Measurements from ENCODE around the gene MAST2. TPM values are rescaled to one million over a fixed set of nuclear protein-coding genes. Genes with fewer than 3 reads are reported as not detected.

Gene MAST2
- total and polyA plus RNA-seq, 2 of the 13 experiments (the other 11 are each of a cell fraction or from before 2014, with no cell fraction given), result 15.3 to 23.0 TPM

DNA sequence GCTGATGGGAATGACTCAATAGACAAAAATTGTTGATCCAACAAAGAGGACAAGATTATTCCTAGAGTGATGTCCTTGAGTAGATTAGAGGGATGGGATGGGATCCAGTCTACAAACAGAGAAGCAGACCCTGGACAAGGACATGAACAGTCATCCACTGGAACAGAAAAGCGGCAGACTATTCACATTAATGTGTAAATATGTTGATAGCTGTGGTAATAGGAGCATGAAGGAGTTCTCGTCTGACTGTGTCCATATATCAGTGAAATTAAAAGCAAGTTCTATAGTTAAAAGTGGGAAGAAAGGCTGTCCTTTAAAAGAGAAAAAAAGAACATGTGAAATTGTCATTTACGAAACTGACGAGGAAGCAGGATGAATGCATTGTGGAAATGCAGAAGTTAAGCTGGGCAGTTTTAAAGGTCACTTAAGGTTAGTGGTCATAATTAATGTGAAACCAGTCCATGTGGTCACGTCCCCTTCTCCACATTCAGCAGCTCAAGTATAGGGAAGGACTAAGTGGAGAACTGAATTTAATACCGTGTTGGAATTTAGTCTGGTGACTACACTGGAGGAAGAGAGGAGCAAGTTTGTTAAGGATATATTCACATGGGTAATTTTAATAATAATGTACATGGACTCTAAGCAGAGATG, 266.9 kb downstream of the MAST2 start (continued):
- TF ChIP-seq ZNF891 (CRISPR knock-in tag; IDR thresholded peaks at IDR 0.05), result no peak
- no peak for TF ChIP-seq ZNF7 (CRISPR knock-in tag; IDR thresholded peaks at IDR 0.05)
- TF ChIP-seq JUND (CRISPR knock-in tag; IDR thresholded peaks at IDR 0.05), result no peak
- no peak for TF ChIP-seq ZNF772 (CRISPR knock-in tag; IDR thresholded peaks at IDR 0.05)
- no peak for TF ChIP-seq ZFP62 (CRISPR knock-in tag; IDR thresholded peaks at IDR 0.05)
- no peak for TF ChIP-seq ZNF598 (CRISPR knock-in tag; IDR thresholded peaks at IDR 0.05; ENCODE audit: borderline replicate concordance)
- TF ChIP-seq ZKSCAN5 (CRISPR knock-in tag; IDR thresholded peaks at IDR 0.05), result no peak

DNA sequence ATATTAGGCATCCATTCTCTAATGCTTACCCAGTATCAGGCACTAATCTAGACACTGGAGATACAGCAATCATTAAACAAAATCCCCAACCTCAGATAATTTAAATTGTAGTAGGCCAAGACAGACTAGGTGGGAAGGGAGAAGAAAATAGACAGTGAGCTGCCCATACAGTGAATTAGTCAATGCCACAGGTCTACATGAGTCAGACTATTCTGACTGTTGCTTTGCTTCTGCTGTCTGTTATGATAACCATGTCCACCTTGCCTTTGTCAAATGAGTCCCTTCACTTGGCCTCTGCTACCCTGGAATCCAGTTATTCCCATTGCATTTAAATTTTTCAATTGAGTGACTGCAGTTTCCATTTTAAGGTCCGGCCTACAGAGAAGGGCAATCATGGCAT, 269.6 kb downstream of the MAST2 start:
- intact Hi-C loops (cut with micrococcal nuclease; ENCODE audit: unreplicated experiment), result no loop called here
- Histone ChIP-seq H4K20me1 (ENCODE audit: insufficient read depth, low read length) (no peaks in the 10 kb centered on the region), H3K4me3 (replicated peaks in 1 of 3; ENCODE audit: insufficient read depth in 1 of 3, low read depth in 2 of 3, low read length in 3 of 3) (no peak overlapping the region), H3K9me3 (ENCODE audit: low read length) (no peaks in the 10 kb centered on the region), H2AFZ (ENCODE audit: low read length) (no peak overlapping the region), H3K27me3 (ENCODE audit: control insufficient read depth in 1 of 2, insufficient read depth in 2 of 2, low read length in 2 of 2) (no peaks in the 10 kb centered on the region), H3K9ac (ENCODE audit: insufficient read depth, low read depth, low read length) (no peak overlapping the region), H3K4me1 (ENCODE audit: insufficient read depth, low read length) (no peaks in the 10 kb centered on the region), H3K36me3 (replicated peaks in 1 of 2; ENCODE audit: control insufficient read depth in 1 of 2, insufficient read depth in 2 of 2, low read length in 2 of 2) (no peaks in the 10 kb centered on the region), H3K79me2 (ENCODE audit: insufficient read depth, low read length) (no peaks in the 10 kb centered on the region), H3K4me2 (ENCODE audit: low read depth, low read length) (no peak overlapping the region), H3K27ac (ENCODE audit: extremely low read length, insufficient read depth, low read length) (no peak overlapping the region)
- no TSS peak for BruUV-seq (replicated peaks)
- no peak for DNase-seq (ENCODE audit: low spot score)
- CTCF ChIA-PET (ENCODE audit: low intra/inter-chr PET ratio, low total read pairs), result no interaction called here
- no peak for FAIRE-seq
- in situ Hi-C loops (cut with HindIII; ENCODE audit: extremely low pct_ligation_motif_present, low pct_unique_long_range_greater_than_20kb), result no loop called here
- POLR2A ChIA-PET, result no interaction called here
- TF ChIP-seq SP5 (CRISPR knock-in tag; IDR thresholded peaks at IDR 0.05; ENCODE audit: borderline replicate concordance, low read depth), result no peak
- TF ChIP-seq, protein P1, sequence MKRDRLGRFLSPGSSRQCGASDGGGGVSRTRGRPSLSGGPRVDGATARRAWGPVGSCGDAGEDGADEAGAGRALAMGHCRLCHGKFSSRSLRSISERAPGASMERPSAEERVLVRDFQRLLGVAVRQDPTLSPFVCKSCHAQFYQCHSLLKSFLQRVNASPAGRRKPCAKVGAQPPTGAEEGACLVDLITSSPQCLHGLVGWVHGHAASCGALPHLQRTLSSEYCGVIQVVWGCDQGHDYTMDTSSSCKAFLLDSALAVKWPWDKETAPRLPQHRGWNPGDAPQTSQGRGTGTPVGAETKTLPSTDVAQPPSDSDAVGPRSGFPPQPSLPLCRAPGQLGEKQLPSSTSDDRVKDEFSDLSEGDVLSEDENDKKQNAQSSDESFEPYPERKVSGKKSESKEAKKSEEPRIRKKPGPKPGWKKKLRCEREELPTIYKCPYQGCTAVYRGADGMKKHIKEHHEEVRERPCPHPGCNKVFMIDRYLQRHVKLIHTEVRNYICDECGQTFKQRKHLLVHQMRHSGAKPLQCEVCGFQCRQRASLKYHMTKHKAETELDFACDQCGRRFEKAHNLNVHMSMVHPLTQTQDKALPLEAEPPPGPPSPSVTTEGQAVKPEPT (CRISPR knock-in tag; IDR thresholded peaks at IDR 0.05; ENCODE audit: low read depth), result no peak
- 79% methylated on average over 1 of the region's 1 CpG for WGBS (ENCODE audit: low lambda C conversion rate)
- ATAC-seq, result no peak

All from HepG2 (cell line).